Skeletal muscle tissue (tissue), 4 donors: ENCODE results near the gene TOP3B. TPM values are rescaled to one million over a fixed set of nuclear protein-coding genes. Genes with fewer than 3 reads are reported as not detected.
"Not testable (repeated sequence)": the region's sequence is repeated elsewhere in the genome, so short reads cannot be mapped to it uniquely, and the experiment has no call there.

Experiments
- H3K27ac ChIP-seq: one replicate; pipeline ENCODE4 v1.7.0; 2013; ENCODE audit warnings: mild to moderate bottlenecking, low read depth, low read length, inconsistent platforms
- H3K27me3 ChIP-seq, 3 donors: one replicate each; pipeline ENCODE4 v1.7.0; 2013; ENCODE audit warnings: low read length in 3 of 3; ENCODE audit not compliant: control insufficient read depth in 3 of 3, insufficient read depth in 3 of 3
- H3K36me3 ChIP-seq, 3 donors: one replicate each; pipeline ENCODE4 v1.7.0; 2013; ENCODE audit warnings: low read length in 3 of 3; ENCODE audit not compliant: control insufficient read depth in 3 of 3, insufficient read depth in 3 of 3
- H3K4me1 ChIP-seq, 3 donors: one replicate each; pipeline ENCODE4 v1.7.0; 2013; ENCODE audit warnings: low read length in 3 of 3, mild to moderate bottlenecking in 3 of 3; ENCODE audit not compliant: control insufficient read depth in 3 of 3, insufficient read depth in 3 of 3
- H3K4me3 ChIP-seq, 3 donors: one replicate each; pipeline ENCODE4 v1.7.0; 2013; ENCODE audit warnings: low read length in 3 of 3
- H3K9ac ChIP-seq, 3 donors: one replicate each; pipeline ENCODE4 v1.7.0; 2013; ENCODE audit warnings: low read length in 3 of 3, mild to moderate bottlenecking in 3 of 3, moderate library complexity in 2 of 3, low read depth in 1 of 3
- H3K9me3 ChIP-seq, 3 donors: one replicate each; pipeline ENCODE4 v1.7.0; 2013; ENCODE audit warnings: low read length in 3 of 3; ENCODE audit not compliant: control insufficient read depth in 3 of 3
- total RNA-seq: library from RNA; depleted of rRNA; stranded (reverse); fragments of >200 nt; gene quantifications from one replicate; pipeline ENCODE4 v1.2.3, GENCODE V29; 2014
- donor health status: Osteomylitis.

TOP3B gene
- total RNA-seq, 1 donor from 2014 or later = 14.1 TPM

- Histone ChIP-seq H3K36me3 (peaks cover 10 to 17% (median 14%) of the 10 kb centered on the region in 3 donors), H3K4me3 (no peak overlapping the region), H3K27me3 (no peaks in the 10 kb centered on the region)
These were observed 62.0 kb downstream of the TOP3B start for GRCh38 chr22:21920341-21921183.

GRCh38 chr22:21919526-21920307 is 62.9 kb downstream of the TOP3B start:
- Histone ChIP-seq H3K4me3 (no peak overlapping the region), H3K27ac (no peak overlapping the region), H3K9ac (no peak overlapping the region), H3K9me3 (no peaks in the 10 kb centered on the region), H3K4me1 (peaks cover 0 to 7% (median 4%) of the 10 kb centered on the region in 3 donors), H3K36me3 (peaks cover 6 to 14% (median 9%) of the 10 kb centered on the region in 3 donors), H3K27me3 (no peaks in the 10 kb centered on the region)

More at GRCh38 chr22:21920341-21921183, 62.0 kb downstream of the TOP3B start:
- Histone ChIP-seq H3K9ac (peak overlapping the region in 1 of 3 donors; percentile 8), H3K4me1 (peaks cover 0 to 7% (median 4%) of the 10 kb centered on the region in 3 donors), H3K27ac (no peak overlapping the region), H3K9me3 (no peaks in the 10 kb centered on the region)

GRCh38 chr22:21918466-21919185 is 64.0 kb downstream of the TOP3B start:
- H3K27ac ChIP-seq = no peak overlapping the region
- H3K4me1 ChIP-seq = peaks cover 0 to 7% (median 4%) of the 10 kb centered on the region in 3 donors
- H3K9ac ChIP-seq = no peak overlapping the region
- H3K36me3 ChIP-seq = peaks cover 4 to 14% (median 7%) of the 10 kb centered on the region in 3 donors
- H3K27me3 ChIP-seq = no peaks in the 10 kb centered on the region
- no peaks in the 10 kb centered on the region for H3K9me3 ChIP-seq
- no peak overlapping the region for H3K4me3 ChIP-seq

- H3K4me1 ChIP-seq = peaks cover 0 to 7% (median 4%) of the 10 kb centered on the region in 3 donors
- no peaks in the 10 kb centered on the region for H3K9me3 ChIP-seq
- H3K4me3 ChIP-seq = no peak overlapping the region
- H3K36me3 ChIP-seq = peaks cover 2 to 9% (median 7%) of the 10 kb centered on the region in 3 donors
- H3K27me3 ChIP-seq = no peaks in the 10 kb centered on the region
- H3K27ac ChIP-seq = no peak overlapping the region
- H3K9ac ChIP-seq = no peak overlapping the region
These were observed 64.7 kb downstream of the TOP3B start for GRCh38 chr22:21917959-21918261.

GRCh38 chr22:21917181-21917958 is 65.2 kb downstream of the TOP3B start:
- H3K36me3 ChIP-seq = peaks cover 0 to 9% (median 7%) of the 10 kb centered on the region in 3 donors
- no peaks in the 10 kb centered on the region for H3K27me3 ChIP-seq
- H3K4me3 ChIP-seq = no peak overlapping the region
- H3K27ac ChIP-seq = no peak overlapping the region
- H3K9me3 ChIP-seq = no peaks in the 10 kb centered on the region
- H3K4me1 ChIP-seq = peaks cover 0 to 7% (median 4%) of the 10 kb centered on the region in 3 donors
- peak overlapping the region in 1 of 3 donors; percentile 40 for H3K9ac ChIP-seq

- Histone ChIP-seq H3K4me3 (no peak overlapping the region), H3K9me3 (no peaks in the 10 kb centered on the region), H3K27ac (no peak overlapping the region), H3K27me3 (no peaks in the 10 kb centered on the region), H3K9ac (no peak overlapping the region), H3K4me1 (peaks cover 0 to 7% (median 4%) of the 10 kb centered on the region in 3 donors), H3K36me3 (peaks cover 0 to 9% (median 7%) of the 10 kb centered on the region in 3 donors)
These were observed 66.2 kb downstream of the TOP3B start for GRCh38 chr22:21916309-21916918.

GRCh38 chr22:21915624-21916308 is 66.8 kb downstream of the TOP3B start:
- H3K27me3 ChIP-seq = no peaks in the 10 kb centered on the region
- H3K27ac ChIP-seq = no peak overlapping the region
- no peaks in the 10 kb centered on the region for H3K9me3 ChIP-seq
- no peak overlapping the region for H3K9ac ChIP-seq
- H3K4me3 ChIP-seq = no peak overlapping the region
- H3K4me1 ChIP-seq = peaks cover 0 to 7% (median 4%) of the 10 kb centered on the region in 3 donors
- H3K36me3 ChIP-seq = peaks cover 0 to 9% (median 5%) of the 10 kb centered on the region in 3 donors

GRCh38 chr22:21914033-21914642 is 68.4 kb downstream of the TOP3B start:
- H3K4me3 ChIP-seq, H3K27me3 ChIP-seq, H3K4me1 ChIP-seq, H3K9me3 ChIP-seq, H3K9ac ChIP-seq, H3K27ac ChIP-seq, H3K36me3 ChIP-seq: not testable (repeated sequence)
